Mesenchymal stem cell (in vitro differentiated cells and primary cell): ENCODE measurements around the gene MERTK.
"Not testable (repeated sequence)": the region's sequence is repeated elsewhere in the genome, so short reads cannot be mapped to it uniquely, and the experiment has no call there.

ENCODE experiments used
- DNase-seq: peaks from one replicate; pipeline ENCODE4 v3.0.0-alpha.2; 2013
- H2AFZ ChIP-seq: one replicate; pipeline ENCODE4 v1.6.1; 2013; ENCODE audit warnings: low read depth, mild to moderate bottlenecking, control low read depth, inconsistent platforms, low read length, moderate library complexity
- H2AK5ac ChIP-seq: 2 replicates; pipeline ENCODE4 v1.6.1; 2013; ENCODE audit warnings: low read length, moderate library complexity, mild to moderate bottlenecking, inconsistent platforms; ENCODE audit not compliant: severe bottlenecking
- H2BK120ac ChIP-seq: one replicate; pipeline ENCODE4 v1.6.1; 2013; ENCODE audit warnings: low read depth, mild to moderate bottlenecking, inconsistent platforms, low read length, moderate library complexity
- H2BK12ac ChIP-seq, 2 experiments: one replicate each; pipeline ENCODE4 v1.6.1; 2013; ENCODE audit warnings: inconsistent platforms in 2 of 2, low read length in 2 of 2, mild to moderate bottlenecking in 2 of 2, moderate library complexity in 2 of 2, control low read depth in 1 of 2
- H2BK15ac ChIP-seq: one replicate; pipeline ENCODE4 v1.6.1; 2013; ENCODE audit warnings: mild to moderate bottlenecking, low read depth, inconsistent platforms; ENCODE audit not compliant: poor library complexity, severe bottlenecking
- H2BK5ac ChIP-seq: 2 replicates; pipeline ENCODE4 v1.6.1; 2013; ENCODE audit warnings: low read depth, mild to moderate bottlenecking, low read length, control low read depth, inconsistent platforms; ENCODE audit not compliant: poor library complexity, severe bottlenecking
- H3K14ac ChIP-seq, 2 experiments: one replicate each; pipeline ENCODE4 v1.6.1; 2013; ENCODE audit warnings: inconsistent platforms in 2 of 2, low read length in 2 of 2, control low read depth in 1 of 2, mild to moderate bottlenecking in 1 of 2, moderate library complexity in 1 of 2
- H3K18ac ChIP-seq, 2 experiments: one replicate each; pipeline ENCODE4 v1.6.1; 2013; ENCODE audit warnings: inconsistent platforms in 2 of 2, low read length in 2 of 2, control low read depth in 1 of 2, low read depth in 1 of 2, mild to moderate bottlenecking in 1 of 2
- H3K23ac ChIP-seq, 2 experiments: one replicate each; pipeline ENCODE4 v1.6.1; 2013; ENCODE audit warnings: inconsistent platforms in 2 of 2, low read length in 2 of 2, mild to moderate bottlenecking in 2 of 2, moderate library complexity in 2 of 2, control low read depth in 1 of 2
- H3K27ac ChIP-seq: 2 replicates; pipeline ENCODE4 v1.5.1; 2013; ENCODE audit warnings: mild to moderate bottlenecking, moderate library complexity, low read length, control low read depth, inconsistent platforms; ENCODE audit not compliant: poor library complexity, severe bottlenecking
- H3K27me3 ChIP-seq, 2 experiments: 2 replicates each; pipeline versions ENCODE4 v1.6.1 to v1.7.0; 2013; ENCODE audit warnings: low read length in 2 of 2, mild to moderate bottlenecking in 2 of 2, moderate library complexity in 2 of 2, control low read depth in 1 of 2, inconsistent platforms in 1 of 2; ENCODE audit not compliant: control insufficient read depth in 1 of 2, insufficient read depth in 1 of 2
- H3K36me3 ChIP-seq, 2 experiments: 2 replicates each; pipeline versions ENCODE4 v1.6.1 to v1.7.0; 2013; ENCODE audit warnings: low read length in 2 of 2, control low read depth in 1 of 2, inconsistent platforms in 1 of 2, low read depth in 1 of 2, mild to moderate bottlenecking in 1 of 2; ENCODE audit not compliant: insufficient read depth in 2 of 2, control insufficient read depth in 1 of 2
- H3K4ac ChIP-seq, 2 experiments: one replicate each; pipeline ENCODE4 v1.6.1; 2013; ENCODE audit warnings: inconsistent platforms in 2 of 2, low read length in 2 of 2, mild to moderate bottlenecking in 2 of 2, moderate library complexity in 2 of 2, control low read depth in 1 of 2, low read depth in 1 of 2
- H3K4me1 ChIP-seq: 2 replicates; pipeline ENCODE4 v1.6.1; 2013; ENCODE audit warnings: low read depth, low read length, control low read depth; ENCODE audit not compliant: control insufficient read depth, insufficient read depth
- H3K4me2 ChIP-seq: 2 replicates; pipeline ENCODE4 v1.6.1; 2013; ENCODE audit warnings: low read length, mild to moderate bottlenecking, inconsistent platforms; ENCODE audit not compliant: poor library complexity, severe bottlenecking
- H3K4me3 ChIP-seq, 2 experiments: 2 replicates each; pipeline versions ENCODE4 v1.5.1 to v1.7.0; 2013; ENCODE audit warnings: low read length in 2 of 2, mild to moderate bottlenecking in 2 of 2, control low read depth in 1 of 2, low read depth in 1 of 2; ENCODE audit not compliant: insufficient read depth in 1 of 2
- H3K79me1 ChIP-seq: replicated peaks from 2 replicates; pipeline ENCODE4 v1.6.1; 2013; ENCODE audit warnings: mild to moderate bottlenecking, control low read depth, low read length, inconsistent platforms; ENCODE audit not compliant: poor library complexity, severe bottlenecking
- H3K9ac ChIP-seq: 2 replicates; pipeline ENCODE4 v1.7.0; 2013; ENCODE audit warnings: mild to moderate bottlenecking, low read length, moderate library complexity
- H3K9me3 ChIP-seq: 2 replicates; pipeline ENCODE4 v1.7.0; 2013; ENCODE audit warnings: mild to moderate bottlenecking, low read length; ENCODE audit not compliant: control insufficient read depth
- H4K8ac ChIP-seq: one replicate; pipeline ENCODE4 v1.6.1; 2013; ENCODE audit warnings: inconsistent platforms, mild to moderate bottlenecking, low read length, moderate library complexity
- H4K91ac ChIP-seq: one replicate; pipeline ENCODE4 v1.6.1; 2013; ENCODE audit warnings: mild to moderate bottlenecking, low read length, inconsistent platforms
- WGBS: methylation state at CpG from one replicate; pipeline ENCODE4 v1.1.7; 2013; ENCODE audit warnings: mixed read lengths; 5-methylcytosine and 5-hydroxymethylcytosine counted together

MERTK gene

DNA sequence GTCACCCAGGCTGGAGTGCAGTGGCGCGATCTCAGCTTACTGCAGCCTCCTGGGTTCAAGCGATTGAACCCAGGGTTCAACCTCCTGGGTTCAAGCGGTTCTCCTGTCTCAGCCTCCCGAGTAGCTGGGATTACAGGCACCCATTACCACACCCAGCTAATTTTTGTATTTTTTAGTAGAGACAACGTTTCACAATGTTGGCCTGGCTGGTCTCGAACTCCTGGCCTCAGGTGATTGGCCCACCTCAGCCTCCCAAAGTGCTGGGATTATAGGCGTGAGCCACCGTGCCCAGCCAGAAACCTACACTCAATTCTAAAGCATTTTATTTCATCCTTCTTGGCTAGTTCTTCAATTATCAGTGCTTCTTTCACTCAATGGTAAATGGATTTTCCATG is 7.1 kb downstream of the MERTK start:
- H2BK120ac ChIP-seq, H4K8ac ChIP-seq, H4K91ac ChIP-seq, H3K14ac ChIP-seq, H3K36me3 ChIP-seq, H2BK15ac ChIP-seq, H3K18ac ChIP-seq, H3K4ac ChIP-seq, DNase-seq, H3K23ac ChIP-seq, H3K9me3 ChIP-seq, H2AFZ ChIP-seq, H3K4me2 ChIP-seq, H2BK5ac ChIP-seq, H3K27ac ChIP-seq, H3K4me3 ChIP-seq, H2BK12ac ChIP-seq, H3K9ac ChIP-seq: not testable (repeated sequence)
- Histone ChIP-seq H3K27me3 (peaks cover 0 to 17% of the 10 kb centered on the region in 2 experiments), H2AK5ac (peak overlapping the region; percentile 17), H3K79me1 (peaks cover 18% of the 10 kb centered on the region), H3K4me1 (peaks cover 17% of the 10 kb centered on the region)
- 99% methylated on average over 7 of the region's 9 CpGs for WGBS

DNA sequence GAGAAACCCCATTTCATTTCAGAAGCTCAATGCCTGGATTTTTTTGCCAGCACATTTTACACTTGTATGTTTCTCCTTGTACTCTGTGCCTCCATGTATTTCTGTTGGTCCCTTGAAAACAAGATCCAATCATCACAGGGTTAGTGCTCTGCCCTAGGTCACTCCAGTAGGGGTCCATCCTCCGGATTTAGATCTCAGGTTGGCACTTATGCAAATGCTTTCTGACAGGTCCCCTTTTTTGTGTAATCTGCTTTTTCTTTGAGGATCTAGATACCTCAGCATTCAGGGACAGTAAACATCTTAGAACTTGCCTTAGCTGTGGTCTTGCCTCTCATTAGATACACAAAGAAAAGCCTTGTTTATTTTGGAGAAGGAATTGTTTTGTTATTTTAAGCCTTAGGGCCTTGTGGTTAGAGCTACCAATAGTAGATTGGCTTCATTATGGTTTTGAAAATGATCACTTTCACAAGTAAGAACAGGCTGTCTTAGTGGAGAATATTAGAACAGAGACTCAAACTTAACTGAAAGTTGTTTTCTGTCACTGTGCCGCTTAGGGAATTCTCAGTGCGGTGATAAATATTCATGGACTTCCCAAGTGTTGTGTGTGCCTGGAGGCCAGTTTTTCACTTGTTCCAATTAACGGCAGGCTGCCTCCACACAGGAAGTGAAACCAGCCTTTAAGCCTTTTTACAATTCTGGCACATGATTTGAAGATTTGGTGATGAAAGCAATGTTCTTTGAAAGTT is 7.8 kb downstream of the MERTK start:
- WGBS: 12% methylated on average over 3 of the region's 4 CpGs
- H3K14ac ChIP-seq: no peak overlapping the region
- H3K4ac ChIP-seq: no peak overlapping the region
- H2BK12ac ChIP-seq: no peak overlapping the region
- H2BK15ac ChIP-seq: no peak overlapping the region
- peak overlapping the region; percentile 18 for H3K4me2 ChIP-seq
- peaks cover 0 to 17% of the 10 kb centered on the region in 2 experiments for H3K27me3 ChIP-seq
- H4K91ac ChIP-seq: no peak overlapping the region
- no peak overlapping the region for H2AFZ ChIP-seq
- no peak overlapping the region for H3K18ac ChIP-seq
- H3K4me3 ChIP-seq: no peak overlapping the region
- no peak overlapping the region for H4K8ac ChIP-seq
- DNase-seq: peak; percentile 54
- H3K9me3 ChIP-seq: no peaks in the 10 kb centered on the region
- no peaks in the 10 kb centered on the region for H3K36me3 ChIP-seq
- H3K4me1 ChIP-seq: peaks cover 17% of the 10 kb centered on the region
- H3K27ac ChIP-seq: peak overlapping the region; percentile 43
- H2BK5ac ChIP-seq: no peak overlapping the region
- H2BK120ac ChIP-seq: no peak overlapping the region
- no peak overlapping the region for H3K9ac ChIP-seq
- peak overlapping the region; percentile 72 for H2AK5ac ChIP-seq
- H3K79me1 ChIP-seq: peaks cover 18% of the 10 kb centered on the region
- H3K23ac ChIP-seq: no peak overlapping the region

DNA sequence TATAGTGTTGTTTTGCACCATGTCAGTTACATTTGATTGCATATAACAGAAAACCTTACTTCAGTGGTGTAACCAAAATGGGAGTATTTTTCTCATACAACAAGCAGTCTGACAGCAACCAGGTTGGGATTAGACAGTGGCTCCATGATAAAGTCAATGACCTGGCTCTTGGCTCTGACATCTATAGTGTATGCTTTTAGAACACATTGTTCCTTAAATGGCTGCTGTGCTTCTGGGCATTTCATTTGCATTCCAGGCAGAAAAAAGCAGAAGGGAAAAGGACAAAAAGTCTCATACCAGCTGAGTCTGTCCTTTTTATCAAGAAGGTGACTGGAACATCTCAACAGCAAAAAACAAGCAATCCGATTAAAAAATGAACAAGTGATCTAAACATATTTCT is 10.2 kb downstream of the MERTK start:
- peaks cover 0 to 4% of the 10 kb centered on the region in 2 experiments for H3K27me3 ChIP-seq
- H2BK12ac ChIP-seq: no peak overlapping the region
- H3K9me3 ChIP-seq: no peaks in the 10 kb centered on the region
- H4K8ac ChIP-seq: no peak overlapping the region
- no peak overlapping the region for H3K4me3 ChIP-seq
- no peak overlapping the region for H3K4ac ChIP-seq
- H3K27ac ChIP-seq: peak overlapping the region; percentile 62
- H3K4me1 ChIP-seq: peaks cover 15% of the 10 kb centered on the region
- H3K79me1 ChIP-seq: peaks cover 15% of the 10 kb centered on the region
- no CpG with 5 or more reads among the region's 1 CpG for WGBS
- no peaks in the 10 kb centered on the region for H3K36me3 ChIP-seq
- H4K91ac ChIP-seq: no peak overlapping the region
- DNase-seq: no peak
- no peak overlapping the region for H3K9ac ChIP-seq
- H2BK15ac ChIP-seq: no peak overlapping the region
- no peak overlapping the region for H2BK5ac ChIP-seq
- no peak overlapping the region for H2AK5ac ChIP-seq
- no peak overlapping the region for H3K14ac ChIP-seq
- no peak overlapping the region for H2AFZ ChIP-seq
- H2BK120ac ChIP-seq: no peak overlapping the region
- no peak overlapping the region for H3K23ac ChIP-seq
- H3K4me2 ChIP-seq: no peak overlapping the region
- H3K18ac ChIP-seq: no peak overlapping the region

DNA sequence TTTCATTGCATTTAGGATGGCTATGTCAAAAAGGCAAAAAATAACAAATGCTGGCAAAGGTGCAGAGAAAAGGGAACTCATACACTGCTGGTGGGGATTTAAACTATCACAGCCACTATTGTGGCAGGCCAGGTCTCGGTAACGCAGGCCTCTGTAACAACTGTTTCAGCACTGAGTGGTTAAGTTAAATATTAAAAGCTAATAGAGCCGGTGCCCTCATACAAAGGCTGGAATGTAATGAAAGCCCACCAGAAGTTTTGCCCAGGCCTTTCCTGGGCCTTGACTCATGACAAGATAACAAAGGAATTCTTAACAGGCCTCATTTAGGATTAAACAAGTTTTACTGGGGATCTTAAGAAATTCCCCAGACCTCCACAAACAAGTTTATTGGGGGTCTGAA is 10.7 kb downstream of the MERTK start:
- H3K4me3 ChIP-seq: no peak overlapping the region
- H2AFZ ChIP-seq: no peak overlapping the region
- H3K23ac ChIP-seq: no peak overlapping the region
- H2BK5ac ChIP-seq: no peak overlapping the region
- peak overlapping the region; percentile 62 for H3K27ac ChIP-seq
- H3K9me3 ChIP-seq: no peaks in the 10 kb centered on the region
- H3K14ac ChIP-seq: no peak overlapping the region
- H3K4me1 ChIP-seq: peaks cover 15% of the 10 kb centered on the region
- H3K4ac ChIP-seq: no peak overlapping the region
- no peak overlapping the region for H4K8ac ChIP-seq
- no peak overlapping the region for H2BK15ac ChIP-seq
- H2BK120ac ChIP-seq: no peak overlapping the region
- H3K4me2 ChIP-seq: no peak overlapping the region
- H3K18ac ChIP-seq: no peak overlapping the region
- no peak overlapping the region for H2AK5ac ChIP-seq
- peaks cover 15% of the 10 kb centered on the region for H3K79me1 ChIP-seq
- WGBS: 76% methylated on average over 3 of the region's 3 CpGs
- no peaks in the 10 kb centered on the region for H3K36me3 ChIP-seq
- H2BK12ac ChIP-seq: no peak overlapping the region
- H3K9ac ChIP-seq: no peak overlapping the region
- H4K91ac ChIP-seq: no peak overlapping the region
- H3K27me3 ChIP-seq: peaks cover 0 to under 1% of the 10 kb centered on the region in 2 experiments
- no peak for DNase-seq
